Fibroblast of skin of abdomen (primary cell): ENCODE data around the gene CNNM4.

Experiments used
- DNase-seq: peaks from one replicate; pipeline ENCODE4 v3.0.0-alpha.2; 2013

The CNNM4 gene

DNA sequence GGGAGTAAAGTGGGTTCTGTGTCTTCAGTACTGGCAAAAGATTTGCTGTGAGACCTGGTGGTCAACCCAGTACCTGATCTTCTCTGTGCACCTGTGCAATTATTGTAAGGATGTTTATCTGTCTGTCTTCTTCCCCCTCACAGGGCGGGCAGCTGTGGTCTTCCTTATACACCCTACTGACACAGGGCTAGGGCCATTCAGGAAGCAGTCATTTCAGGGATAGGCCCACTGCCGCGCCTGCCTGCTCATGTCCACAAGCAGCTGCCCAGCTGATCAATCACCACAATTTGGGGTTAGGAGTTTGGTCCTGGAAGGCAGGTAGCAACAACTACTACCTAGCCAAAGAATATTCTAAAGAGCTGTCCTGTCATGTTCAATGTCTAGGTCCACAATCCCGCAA is 1.2 kb upstream of the CNNM4 start:
- DNase-seq, result no peak

GRCh38 chr2:96760986-96761832 is 507 bp downstream of the CNNM4 start:
- no peak for DNase-seq

GRCh38 chr2:96762529-96763311 is 2.0 kb downstream of the CNNM4 start:
- DNase-seq, result no peak

- no peak for DNase-seq
Measured at GRCh38 chr2:96763511-96764252, 3.0 kb downstream of the CNNM4 start.

- no peak for DNase-seq
Measured at GRCh38 chr2:96764253-96764637, 3.5 kb downstream of the CNNM4 start.

DNA sequence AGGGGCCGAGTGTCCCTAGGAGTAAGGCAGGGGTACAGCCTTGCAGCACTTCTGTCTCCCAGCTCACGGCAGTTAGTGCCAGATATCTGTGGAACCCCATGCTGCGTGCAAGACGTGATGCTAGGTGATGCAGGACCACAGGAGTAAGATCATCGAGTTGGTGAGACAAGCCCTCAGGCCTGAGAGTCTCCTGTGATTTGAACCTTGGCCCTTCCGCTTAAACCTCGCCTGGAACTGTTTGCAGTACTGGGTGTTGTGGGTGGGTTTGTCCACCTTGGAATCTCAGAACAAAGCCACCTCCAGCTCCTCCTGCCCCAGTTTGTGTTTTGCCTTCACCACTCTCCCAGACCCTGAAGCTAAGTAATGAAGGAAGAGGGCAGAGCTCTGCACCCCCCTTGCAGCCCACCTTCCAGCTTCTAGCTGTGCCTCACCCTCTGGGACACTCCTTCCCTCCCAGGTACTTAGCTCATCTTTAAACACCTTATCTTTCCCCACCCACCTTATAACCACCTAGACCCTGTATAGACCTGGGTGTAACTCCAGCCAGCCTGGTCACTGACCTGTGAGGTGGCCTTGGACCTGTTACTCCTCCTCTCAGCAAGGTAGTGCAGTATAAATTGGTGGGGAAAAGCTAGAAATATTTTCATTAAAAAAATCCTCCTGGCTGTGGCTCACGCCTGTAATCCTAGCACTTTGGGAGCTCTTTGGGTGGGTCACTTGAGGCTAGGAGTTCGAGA is 6.6 kb downstream of the CNNM4 start:
- no peak for DNase-seq

DNA sequence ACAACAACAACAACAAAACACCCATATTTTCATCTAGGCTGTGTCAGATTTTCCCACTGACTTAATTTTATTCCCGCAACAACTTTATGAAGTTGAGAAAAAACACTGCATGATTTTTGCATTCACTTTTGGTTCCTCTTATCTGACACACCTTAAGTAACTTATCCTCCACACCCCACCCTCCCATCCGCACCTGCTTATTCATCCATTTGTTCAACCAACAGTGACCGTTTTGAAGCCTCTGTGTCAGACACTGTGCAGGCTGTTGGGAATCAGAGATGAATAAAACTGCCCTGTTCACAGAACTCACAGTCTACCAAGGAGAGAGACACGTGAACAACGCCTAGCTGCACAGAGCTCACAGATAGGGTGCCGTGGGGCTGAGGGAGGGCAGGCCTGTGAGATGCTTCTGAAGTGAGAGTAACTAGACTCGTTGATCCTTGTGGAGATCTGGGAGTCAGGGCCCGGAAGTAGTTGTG is 7.4 kb downstream of the CNNM4 start:
- no peak for DNase-seq

- no peak for DNase-seq
Measured at GRCh38 chr2:96769814-96770213, 9.1 kb downstream of the CNNM4 start.

DNA sequence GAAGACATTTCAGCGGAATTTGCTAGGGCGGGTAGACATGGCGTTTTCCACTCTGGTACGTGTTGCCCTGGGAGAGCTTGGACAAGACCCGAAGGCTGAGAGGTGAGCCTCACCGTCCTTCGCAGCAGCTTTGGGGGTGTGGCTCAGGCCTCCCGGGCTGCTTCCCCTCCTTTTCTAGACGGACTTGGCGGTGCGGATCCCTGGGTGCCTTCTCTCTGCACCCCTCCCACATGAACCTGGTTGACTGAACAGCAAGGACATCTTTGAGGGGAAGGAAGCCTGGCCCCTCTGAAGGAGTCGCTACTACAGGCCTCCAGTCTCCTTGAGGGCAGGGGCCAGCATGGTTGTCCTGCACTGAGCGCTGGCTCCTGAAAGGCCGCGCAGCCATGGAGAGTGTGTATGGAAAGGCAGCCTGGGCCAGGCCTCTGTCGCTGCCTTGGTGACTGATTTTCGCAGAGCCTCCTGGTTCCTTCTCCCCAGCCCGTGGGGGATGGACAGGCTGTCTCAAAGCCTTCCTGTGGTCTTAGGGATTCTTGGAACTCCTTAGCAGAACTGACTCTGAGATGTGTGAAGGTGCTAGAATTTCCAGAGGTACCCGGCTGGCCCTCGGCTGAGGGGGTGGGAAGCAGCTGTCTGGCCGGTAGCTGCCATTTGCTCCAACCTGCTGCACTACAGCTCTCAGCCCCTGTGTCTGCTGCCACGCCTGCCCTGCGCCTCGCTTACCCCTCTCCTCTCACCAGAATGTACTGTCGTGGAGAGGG is 9.9 kb downstream of the CNNM4 start:
- no peak for DNase-seq

DNA sequence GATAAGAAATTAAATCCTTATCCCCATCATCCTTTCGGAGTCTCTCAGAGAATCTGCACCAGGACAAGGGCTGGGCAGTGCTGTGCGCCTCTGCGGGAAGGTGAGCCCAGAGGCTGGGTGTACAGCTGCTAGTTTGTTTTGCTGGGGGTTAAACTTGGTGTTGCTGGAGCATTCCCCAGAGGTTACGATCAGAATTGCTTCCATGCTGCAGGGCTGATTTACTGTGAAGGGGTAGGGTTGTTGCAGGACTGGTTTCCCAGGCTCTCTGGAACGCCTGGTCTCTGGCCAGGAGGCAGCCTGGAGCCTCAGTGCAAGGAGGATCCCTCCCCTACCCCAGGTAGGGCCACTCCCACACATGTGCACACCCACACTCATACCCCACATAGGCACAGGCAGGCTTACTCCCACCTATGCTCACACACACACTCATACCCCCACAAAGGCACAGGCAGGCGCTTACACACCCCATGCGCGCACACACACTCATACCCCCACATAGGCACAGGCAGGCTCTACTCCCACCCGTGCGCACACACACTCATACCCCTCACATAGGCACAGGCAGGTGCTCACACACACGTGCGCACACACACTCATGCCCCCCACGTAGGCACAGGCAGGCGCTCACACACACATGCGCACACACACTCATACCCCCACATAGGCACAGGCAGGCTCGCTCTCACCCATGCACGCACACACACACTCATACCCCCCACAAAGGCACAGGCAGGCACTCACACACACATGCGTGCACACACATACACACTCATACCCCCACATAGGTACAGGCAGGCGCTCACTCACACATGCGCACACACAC is 11.3 kb downstream of the CNNM4 start:
- no peak for DNase-seq

DNA sequence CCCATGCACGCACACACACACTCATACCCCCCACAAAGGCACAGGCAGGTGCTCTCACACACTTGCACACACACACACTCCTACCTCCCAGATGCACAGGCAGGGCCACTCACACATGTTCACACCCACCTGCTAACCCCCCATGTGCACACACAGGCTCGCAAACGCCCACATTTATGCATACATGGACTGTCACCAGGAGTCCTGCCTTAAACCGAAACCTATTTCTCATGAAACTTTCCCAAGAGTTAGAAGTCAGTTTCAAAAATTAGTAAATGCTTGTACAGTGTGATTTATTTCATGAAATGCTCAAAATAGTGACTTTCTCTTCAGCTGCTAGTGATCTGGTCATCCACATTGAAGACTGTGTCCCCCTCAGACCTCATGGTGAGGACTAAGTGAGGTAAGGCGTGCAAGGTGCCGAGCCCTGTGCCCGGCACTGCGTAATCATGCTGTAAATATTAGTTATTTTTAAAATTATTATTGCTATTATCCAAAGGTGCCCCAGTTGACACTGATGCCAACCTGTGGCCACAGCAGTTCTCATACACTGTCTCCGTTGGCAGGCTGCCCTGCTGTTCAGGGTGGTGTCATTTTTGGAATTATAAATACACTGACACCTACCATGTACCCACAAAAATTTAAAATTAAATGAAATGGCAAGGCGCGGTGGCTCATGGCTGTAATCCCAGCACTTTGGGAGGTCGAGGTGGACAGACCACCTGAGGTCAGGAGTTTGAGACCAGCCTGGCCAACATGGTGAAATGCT is 12.4 kb downstream of the CNNM4 start:
- DNase-seq, result no peak

DNA sequence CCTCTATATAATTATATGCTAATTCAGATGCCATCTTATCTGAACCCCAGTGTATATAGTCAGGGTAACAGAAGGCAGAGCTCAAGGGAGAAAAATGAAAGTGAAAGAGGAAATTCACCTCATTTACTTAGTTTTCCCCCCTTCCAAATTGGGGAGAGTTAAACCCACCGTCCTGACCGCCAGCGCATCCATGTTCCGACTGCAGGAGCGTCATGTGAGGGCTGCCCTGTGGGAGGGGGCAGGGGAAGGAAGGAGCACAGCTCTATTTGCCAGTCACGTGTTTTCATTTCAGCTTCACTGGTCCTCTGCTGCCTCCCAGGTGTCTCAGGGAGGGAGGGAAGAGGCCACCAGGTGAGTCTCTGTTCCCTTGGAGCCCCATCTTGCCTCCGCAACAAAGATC is 13.2 kb downstream of the CNNM4 start:
- DNase-seq, result no peak

- peak; percentile 9 for DNase-seq
Measured at GRCh38 chr2:96775160-96775559, 14.5 kb downstream of the CNNM4 start.

DNA sequence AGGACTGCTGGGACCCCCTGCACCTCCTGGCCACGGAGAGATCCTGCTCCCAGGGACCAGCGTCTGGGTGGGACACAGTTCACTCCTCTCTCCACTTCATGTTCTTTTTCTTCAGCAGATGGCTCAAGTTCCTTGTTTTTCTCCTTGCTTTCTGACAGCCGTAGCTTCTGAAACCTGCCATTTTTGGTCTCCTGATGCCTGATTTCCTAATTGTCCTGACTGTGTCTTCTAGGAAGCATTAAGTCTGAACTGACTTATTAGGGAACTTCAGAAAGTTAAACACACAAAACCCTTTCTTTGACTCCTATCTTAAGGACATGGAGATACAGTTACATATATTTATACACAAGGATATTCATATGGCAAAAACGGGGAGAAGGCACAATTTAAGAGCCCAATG is 22.7 kb downstream of the CNNM4 start:
- DNase-seq, result no peak

GRCh38 chr2:96787411-96787810 is 26.7 kb downstream of the CNNM4 start:
- DNase-seq, result no peak

- no peak for DNase-seq
Measured at GRCh38 chr2:96788442-96789244, 27.9 kb downstream of the CNNM4 start.

GRCh38 chr2:96789245-96789617 is 28.5 kb downstream of the CNNM4 start:
- no peak for DNase-seq

DNA sequence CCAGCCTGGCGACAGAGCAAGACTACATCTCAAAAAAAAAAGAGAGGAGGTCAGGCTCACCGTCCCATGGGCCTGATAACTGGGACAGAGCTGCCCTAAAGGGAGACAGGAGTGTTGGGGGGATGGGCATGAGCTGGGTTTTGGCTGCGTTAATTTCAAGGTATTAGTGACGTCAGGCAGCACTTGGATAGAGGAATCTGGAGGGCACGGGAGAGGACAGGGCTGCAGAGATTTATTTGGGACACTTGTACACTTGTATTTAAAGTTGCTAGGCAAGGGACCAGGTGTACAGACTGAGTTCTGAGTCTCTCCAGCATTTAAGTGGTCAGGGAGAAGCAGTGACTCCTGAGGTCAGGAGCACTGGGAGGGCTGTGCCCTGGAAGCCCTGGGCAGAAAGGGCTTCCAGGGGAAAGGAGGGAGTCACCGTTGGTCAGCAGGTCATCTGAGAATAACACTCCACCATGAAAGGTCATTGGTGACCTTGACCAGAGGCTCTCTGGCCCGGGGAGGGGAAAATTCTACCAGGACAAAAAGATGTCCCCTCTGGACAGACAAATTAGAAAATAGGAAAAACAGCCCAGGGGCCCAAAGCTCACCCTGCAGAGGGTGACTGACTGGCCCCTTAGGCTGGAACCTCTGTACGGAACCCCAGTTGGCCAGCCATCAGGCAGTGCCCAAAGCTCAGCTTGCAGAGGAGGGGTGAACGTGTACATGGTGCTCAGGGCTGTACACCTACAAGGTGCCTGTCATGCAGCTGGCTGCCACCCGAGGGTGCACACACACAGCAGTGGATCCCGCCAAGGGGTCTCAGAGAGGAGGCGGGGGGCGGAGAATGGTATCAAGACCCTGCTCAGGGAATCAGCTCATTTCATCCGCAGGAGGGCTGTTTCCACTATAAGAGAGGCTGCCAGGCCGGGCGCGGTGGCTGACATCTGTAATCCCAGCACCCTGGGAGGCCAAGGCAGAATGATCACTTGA is 32.4 kb downstream of the CNNM4 start:
- no peak for DNase-seq
